DND-41 (cell line): ENCODE data around the gene MRM3.

Source experiments
- CTCF ChIP-seq: IDR thresholded peaks from 2 replicates; pipeline ENCODE4 v1.5.1; 2012; ENCODE audit warnings: borderline replicate concordance, low read length, moderate library complexity, mild to moderate bottlenecking; ENCODE audit not compliant: poor library complexity, severe bottlenecking; ENCODE audit errors: extremely low read depth
- EZH2 ChIP-seq: IDR thresholded peaks from 3 replicates; pipeline ENCODE4 v1.6.1; 2012; ENCODE audit warnings: borderline replicate concordance, low read depth, mild to moderate bottlenecking, moderate library complexity, low read length, inconsistent platforms; ENCODE audit not compliant: severe bottlenecking

GRCh38 chr17:760371-760770, 21.8 kb upstream of the MRM3 start:
- TF ChIP-seq CTCF (no peak), EZH2 (no peak)
